Effector memory CD8-positive, alpha-beta T cell (primary cell): ENCODE results near the gene NFYB.
"Not testable (repeated sequence)": the region's sequence is repeated elsewhere in the genome, so short reads cannot be mapped to it uniquely, and the experiment has no call there.

Experiments
- ATAC-seq: fragments of 150-1000 bp; cut with Tn5 transposase; replicated peaks from 2 replicates; pipeline ENCODE4 v1.10.0; 2021; ENCODE audit warnings: mild to moderate bottlenecking, moderate library complexity
- DNase-seq, 3 experiments: peaks; one replicate each; pipeline ENCODE4 v3.0.0; 2021
- H3K27ac Mint-ChIP-seq, 2 donors: one replicate each; pipeline ENCODE4 v1.8.0; 2022; ENCODE audit warnings: mild to moderate bottlenecking in 2 of 2, mixed read lengths in 2 of 2, moderate library complexity in 2 of 2
- H3K27me3 Mint-ChIP-seq, 2 donors: one replicate each; pipeline ENCODE4 v1.8.0; 2022; ENCODE audit warnings: mixed read lengths in 2 of 2
- H3K36me3 Mint-ChIP-seq: one replicate; pipeline ENCODE4 v1.8.0; 2022; ENCODE audit warnings: mild to moderate bottlenecking, moderate library complexity, mixed read lengths; ENCODE audit not compliant: insufficient read depth
- H3K4me1 Mint-ChIP-seq, 2 donors: one replicate each; pipeline ENCODE4 v1.8.0; 2022; ENCODE audit warnings: low read depth in 2 of 2, mixed read lengths in 2 of 2
- H3K4me3 Mint-ChIP-seq, 2 donors: one replicate each; pipeline ENCODE4 v1.8.0; 2022; ENCODE audit warnings: mild to moderate bottlenecking in 2 of 2, mixed read lengths in 2 of 2, moderate library complexity in 2 of 2
- H3K9me3 Mint-ChIP-seq, 2 donors: one replicate each; pipeline ENCODE4 v1.8.0; 2022; ENCODE audit warnings: mixed read lengths in 2 of 2

Gene NFYB

GRCh38 chr12:104122298-104122697 lies 15.7 kb downstream of the NFYB start:
- ATAC-seq (no peak), DNase-seq (no peak)
- no peak overlapping the region for H3K27ac Mint-ChIP-seq
- no peak overlapping the region for H3K4me3 Mint-ChIP-seq
- peaks cover 92% of the 10 kb centered on the region for H3K36me3 Mint-ChIP-seq
- no peaks in the 10 kb centered on the region for H3K9me3 Mint-ChIP-seq
- no peaks in the 10 kb centered on the region for H3K27me3 Mint-ChIP-seq
- H3K4me1 Mint-ChIP-seq, result no peaks in the 10 kb centered on the region

GRCh38 chr12:104121001-104121400 lies 17.0 kb downstream of the NFYB start:
- Mint-ChIP-seq H3K27me3 (no peaks in the 10 kb centered on the region), H3K4me1 (no peaks in the 10 kb centered on the region), H3K36me3 (peaks cover 80% of the 10 kb centered on the region), H3K4me3 (no peak overlapping the region), H3K9me3 (no peaks in the 10 kb centered on the region), H3K27ac (no peak overlapping the region)
- ATAC-seq (no peak), DNase-seq (no peak)

GRCh38 chr12:104115587-104115975 lies 22.4 kb downstream of the NFYB start:
- Mint-ChIP-seq H3K27me3 (no peaks in the 10 kb centered on the region), H3K9me3 (no peaks in the 10 kb centered on the region), H3K27ac (peak overlapping the region; percentile 12 to 25), H3K4me3 (no peak overlapping the region), H3K4me1 (peaks cover 0 to 5% of the 10 kb centered on the region in 2 donors), H3K36me3 (peaks cover 30% of the 10 kb centered on the region)
- ATAC-seq, result no peak
- no peak for DNase-seq

- not testable (repeated sequence) for H3K4me3 Mint-ChIP-seq, ATAC-seq, H3K4me1 Mint-ChIP-seq, H3K27me3 Mint-ChIP-seq, H3K9me3 Mint-ChIP-seq, DNase-seq
- Mint-ChIP-seq H3K27ac (peak overlapping the region in 1 of 2 donors; percentile 12), H3K36me3 (peaks cover 24% of the 10 kb centered on the region)
Observed at GRCh38 chr12:104114834-104115586, 23.0 kb downstream of the NFYB start.

- H3K27ac Mint-ChIP-seq, result peak overlapping the region in 1 of 2 donors; percentile 15
- no peaks in the 10 kb centered on the region for H3K27me3 Mint-ChIP-seq
- H3K4me1 Mint-ChIP-seq, result peaks cover 2 to 21% of the 10 kb centered on the region in 2 donors
- no peaks in the 10 kb centered on the region for H3K9me3 Mint-ChIP-seq
- no peak overlapping the region for H3K4me3 Mint-ChIP-seq
- DNase-seq (no peak), ATAC-seq (no peak)
- no peaks in the 10 kb centered on the region for H3K36me3 Mint-ChIP-seq
Observed at GRCh38 chr12:104109446-104110271, 28.4 kb downstream of the NFYB start.

- peak; percentile 98 for ATAC-seq
- no peaks in the 10 kb centered on the region for H3K9me3 Mint-ChIP-seq
- peak overlapping the region; percentile 15 to 45 for H3K27ac Mint-ChIP-seq
- H3K27me3 Mint-ChIP-seq, result no peaks in the 10 kb centered on the region
- DNase-seq, result peak; percentile 76 to 87 (median 86)
- no peak overlapping the region for H3K4me3 Mint-ChIP-seq
- H3K36me3 Mint-ChIP-seq, result no peaks in the 10 kb centered on the region
- H3K4me1 Mint-ChIP-seq, result peaks cover 2 to 21% of the 10 kb centered on the region in 2 donors
Observed at GRCh38 chr12:104108755-104109445, 29.1 kb downstream of the NFYB start.

- Mint-ChIP-seq H3K9me3 (no peaks in the 10 kb centered on the region), H3K27me3 (no peaks in the 10 kb centered on the region), H3K4me3 (no peak overlapping the region), H3K36me3 (peaks cover 8% of the 10 kb centered on the region), H3K27ac (no peak overlapping the region), H3K4me1 (peaks cover 2 to 21% of the 10 kb centered on the region in 2 donors)
- no peak for DNase-seq
- no peak for ATAC-seq
Observed at GRCh38 chr12:104106965-104107364, 31.0 kb downstream of the NFYB start.

- peaks cover 20% of the 10 kb centered on the region for H3K36me3 Mint-ChIP-seq
Observed at GRCh38 chr12:104105461-104105860, 32.5 kb downstream of the NFYB start.

GRCh38 chr12:104097954-104098353 lies 40.1 kb downstream of the NFYB start:
- no peaks in the 10 kb centered on the region for H3K9me3 Mint-ChIP-seq
- ATAC-seq, result no peak
- H3K36me3 Mint-ChIP-seq, result peaks cover 67% of the 10 kb centered on the region
- H3K4me3 Mint-ChIP-seq, result no peak overlapping the region
- H3K4me1 Mint-ChIP-seq, result peaks cover 0 to 5% of the 10 kb centered on the region in 2 donors
- H3K27ac Mint-ChIP-seq, result peak overlapping the region in 1 of 2 donors; percentile 83
- DNase-seq, result no peak
- H3K27me3 Mint-ChIP-seq, result no peaks in the 10 kb centered on the region

More at GRCh38 chr12:104105461-104105860, 32.5 kb downstream of the NFYB start:
- no peaks in the 10 kb centered on the region for H3K9me3 Mint-ChIP-seq
- H3K4me1 Mint-ChIP-seq, result peaks cover 2 to 16% of the 10 kb centered on the region in 2 donors
- no peaks in the 10 kb centered on the region for H3K27me3 Mint-ChIP-seq
- no peak for ATAC-seq
- H3K27ac Mint-ChIP-seq, result no peak overlapping the region
- no peak overlapping the region for H3K4me3 Mint-ChIP-seq
- no peak for DNase-seq

GRCh38 chr12:104095289-104095688 lies 42.7 kb downstream of the NFYB start:
- ATAC-seq (no peak), DNase-seq (no peak)
- Mint-ChIP-seq H3K4me1 (peaks cover 0 to 5% of the 10 kb centered on the region in 2 donors), H3K27ac (no peak overlapping the region), H3K9me3 (no peaks in the 10 kb centered on the region), H3K36me3 (peaks cover 52% of the 10 kb centered on the region), H3K4me3 (no peak overlapping the region), H3K27me3 (no peaks in the 10 kb centered on the region)

GRCh38 chr12:104094284-104094683 lies 43.7 kb downstream of the NFYB start:
- Mint-ChIP-seq H3K27ac (no peak overlapping the region), H3K4me3 (no peak overlapping the region), H3K9me3 (no peaks in the 10 kb centered on the region), H3K36me3 (peaks cover 56% of the 10 kb centered on the region), H3K27me3 (no peaks in the 10 kb centered on the region), H3K4me1 (peaks cover 0 to 5% of the 10 kb centered on the region in 2 donors)
- ATAC-seq (no peak), DNase-seq (no peak)

- Mint-ChIP-seq H3K4me1 (peaks cover 0 to 5% of the 10 kb centered on the region in 2 donors), H3K36me3 (peaks cover 49% of the 10 kb centered on the region), H3K27ac (no peak overlapping the region), H3K4me3 (no peak overlapping the region), H3K9me3 (no peaks in the 10 kb centered on the region), H3K27me3 (no peaks in the 10 kb centered on the region)
- ATAC-seq (no peak), DNase-seq (no peak)
Observed at GRCh38 chr12:104091136-104091535, 46.9 kb downstream of the NFYB start.

- no peak for ATAC-seq
- no peak for DNase-seq
- peak overlapping the region in 1 of 2 donors; percentile 79 for H3K27ac Mint-ChIP-seq
- H3K36me3 Mint-ChIP-seq, result peaks cover 53% of the 10 kb centered on the region
- no peak overlapping the region for H3K4me3 Mint-ChIP-seq
- no peaks in the 10 kb centered on the region for H3K9me3 Mint-ChIP-seq
- no peaks in the 10 kb centered on the region for H3K27me3 Mint-ChIP-seq
- peaks cover 0 to 5% of the 10 kb centered on the region in 2 donors for H3K4me1 Mint-ChIP-seq
Observed at GRCh38 chr12:104090685-104091084, 47.3 kb downstream of the NFYB start.
